Left hindlimb (tissue), 1 donor: ENCODE results near the gene IL17C.

ENCODE experiments used
- DNase-seq: peaks from one replicate; pipeline ENCODE4 v3.0.0-alpha.2; 2018

The IL17C gene

DNA sequence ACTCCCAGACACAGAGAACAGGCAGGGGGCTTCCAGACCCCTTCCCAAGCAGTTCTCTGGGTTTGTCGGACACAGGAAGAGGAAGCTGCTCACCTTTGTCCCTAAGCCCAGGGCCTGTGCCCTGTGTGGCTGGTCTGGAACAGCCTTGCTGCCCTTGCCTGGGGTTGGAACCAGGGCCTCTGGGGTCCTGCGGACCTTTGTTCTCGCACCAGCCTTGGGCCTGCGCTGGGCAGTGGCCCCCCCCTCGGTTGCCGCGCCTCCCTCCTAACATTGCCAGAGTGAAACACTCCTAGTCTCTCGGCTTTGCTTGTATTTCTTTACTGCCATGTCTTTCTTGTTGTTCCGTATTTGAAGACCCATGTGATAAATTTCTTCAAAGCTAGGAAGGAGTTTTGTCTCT, 8.5 kb upstream of the IL17C start:
- DNase-seq, result no peak

DNA sequence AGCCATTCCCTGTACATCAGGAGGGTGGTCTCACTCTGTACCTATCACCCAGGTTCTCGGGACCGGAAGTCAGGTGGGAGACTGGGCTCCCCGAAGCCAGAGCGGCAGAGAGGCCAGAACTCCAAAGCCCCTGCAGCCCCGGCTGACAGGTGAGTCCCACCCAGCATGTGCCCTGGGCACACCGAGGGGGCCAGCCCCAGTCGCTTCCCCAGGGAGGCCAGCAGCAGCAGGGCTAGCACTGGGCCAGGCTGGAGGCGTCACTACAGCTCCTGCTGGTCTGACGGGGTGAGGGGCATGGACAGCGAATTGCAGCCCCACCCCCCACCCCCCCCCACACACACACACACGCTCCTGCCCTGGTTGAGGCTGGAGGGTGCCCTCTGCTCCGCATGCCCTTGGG, 7.9 kb upstream of the IL17C start:
- DNase-seq, result no peak

DNA sequence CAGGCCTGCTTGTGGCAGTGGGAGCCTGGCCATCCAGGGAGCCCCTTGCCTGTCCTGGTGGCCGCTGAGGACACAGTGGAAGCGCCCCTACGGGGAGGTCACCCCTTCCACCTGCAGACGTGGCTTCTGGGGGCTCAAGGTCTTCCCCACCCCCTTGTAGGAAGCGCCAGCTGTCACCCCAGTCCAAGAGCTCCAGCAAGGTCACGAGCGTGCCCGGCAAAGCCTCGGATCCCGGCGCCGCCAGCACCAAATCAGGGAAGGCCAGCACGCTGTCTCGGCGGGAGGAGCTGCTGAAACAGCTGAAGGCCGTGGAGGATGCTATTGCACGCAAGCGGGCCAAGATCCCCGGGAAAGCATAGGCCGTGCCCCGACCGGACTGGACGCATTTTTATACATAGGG, 7.4 kb upstream of the IL17C start:
- DNase-seq, result no peak

DNA sequence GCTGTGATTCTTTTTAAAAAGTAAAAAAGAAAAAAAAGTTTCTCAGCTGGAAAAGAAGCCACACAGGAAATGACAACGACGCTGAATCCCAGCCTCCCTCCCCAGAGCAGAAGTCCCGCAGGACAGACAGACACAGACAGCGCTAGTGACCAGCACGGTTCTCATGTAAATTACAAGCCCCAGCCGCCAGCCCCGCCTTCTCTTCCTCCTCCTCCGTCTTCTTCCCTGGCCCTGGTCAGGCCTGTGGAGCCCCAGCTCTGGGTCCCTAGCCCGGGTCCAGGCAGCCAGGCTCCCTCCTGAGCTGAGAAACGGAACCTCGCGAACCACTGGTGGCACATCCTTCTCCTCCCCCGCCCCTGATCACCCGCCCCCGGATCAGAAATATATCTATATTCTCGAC, 7.0 kb upstream of the IL17C start:
- DNase-seq, result no peak

DNA sequence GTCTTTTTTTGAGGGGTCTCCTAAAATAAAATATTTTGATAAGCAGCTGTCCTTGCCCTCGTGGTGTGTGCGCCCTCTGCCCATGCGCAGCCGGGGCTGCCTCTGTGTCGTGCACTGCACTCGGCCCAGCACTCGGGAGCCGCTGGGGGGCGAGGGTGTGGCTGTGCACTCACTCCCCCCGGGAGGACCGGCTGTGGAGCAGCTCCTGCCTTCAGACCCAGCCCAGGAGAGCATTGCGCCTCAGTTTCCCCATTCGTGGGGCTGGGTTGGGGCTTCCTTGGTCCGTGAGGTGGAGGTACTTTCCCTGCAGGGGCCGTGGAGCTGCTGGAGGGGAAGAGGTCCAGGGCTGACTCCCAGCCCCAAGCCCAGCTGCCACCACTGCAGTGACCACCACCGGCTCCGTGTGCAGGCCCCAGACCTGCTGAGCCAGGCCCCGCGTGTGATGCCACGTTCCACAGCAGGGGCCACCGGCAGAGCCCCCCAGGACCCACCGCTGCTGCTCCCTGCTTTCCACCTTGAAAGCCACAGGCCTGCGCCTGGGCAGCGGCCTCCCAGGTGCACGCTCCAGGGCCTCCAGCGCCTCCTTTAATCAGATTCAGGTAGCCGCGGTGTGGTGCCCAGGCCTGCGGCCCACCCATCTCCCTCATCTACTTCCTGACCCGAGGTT, 6.3 kb upstream of the IL17C start:
- no peak for DNase-seq

DNA sequence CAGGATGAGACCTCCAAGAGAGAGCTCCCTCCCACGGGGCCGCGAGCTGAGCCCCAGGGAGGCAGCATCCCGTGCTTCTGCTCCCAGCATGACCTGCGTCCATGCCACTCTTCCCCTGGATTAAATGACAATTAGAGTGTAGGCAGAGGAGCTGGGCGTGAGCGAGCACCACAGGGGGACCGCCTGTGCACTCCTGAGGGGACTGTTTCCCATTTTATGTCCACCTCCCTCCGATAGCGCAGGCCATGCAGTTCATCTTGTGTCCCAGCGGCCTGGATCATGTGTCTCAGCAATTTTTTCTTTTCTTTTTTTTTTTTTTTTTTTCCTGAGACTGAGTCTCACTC, 5.8 kb upstream of the IL17C start:
- no peak for DNase-seq

DNA sequence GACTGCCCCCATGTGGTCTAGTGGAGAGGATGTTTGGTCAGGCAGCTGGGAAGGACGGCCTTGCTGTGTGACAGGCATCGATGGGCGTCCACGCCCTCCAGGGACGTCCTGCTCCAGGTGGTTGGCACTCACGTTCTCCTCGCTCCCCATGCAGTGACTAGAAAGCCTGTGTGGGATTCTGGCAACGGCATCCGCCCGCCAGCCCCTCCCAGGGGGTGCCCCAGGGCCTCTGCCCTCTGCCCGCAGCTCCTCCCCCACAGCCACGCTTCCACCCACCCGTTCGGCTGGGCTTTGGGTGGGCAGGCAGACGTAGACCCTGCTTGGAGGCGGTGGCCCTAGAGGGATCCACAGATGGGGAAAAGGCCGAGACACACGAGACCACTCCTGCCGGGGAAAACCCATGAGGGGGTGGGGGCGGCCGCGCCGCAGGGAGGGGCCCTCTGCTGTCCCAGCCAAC, 4.7 kb upstream of the IL17C start:
- DNase-seq, result no peak

DNA sequence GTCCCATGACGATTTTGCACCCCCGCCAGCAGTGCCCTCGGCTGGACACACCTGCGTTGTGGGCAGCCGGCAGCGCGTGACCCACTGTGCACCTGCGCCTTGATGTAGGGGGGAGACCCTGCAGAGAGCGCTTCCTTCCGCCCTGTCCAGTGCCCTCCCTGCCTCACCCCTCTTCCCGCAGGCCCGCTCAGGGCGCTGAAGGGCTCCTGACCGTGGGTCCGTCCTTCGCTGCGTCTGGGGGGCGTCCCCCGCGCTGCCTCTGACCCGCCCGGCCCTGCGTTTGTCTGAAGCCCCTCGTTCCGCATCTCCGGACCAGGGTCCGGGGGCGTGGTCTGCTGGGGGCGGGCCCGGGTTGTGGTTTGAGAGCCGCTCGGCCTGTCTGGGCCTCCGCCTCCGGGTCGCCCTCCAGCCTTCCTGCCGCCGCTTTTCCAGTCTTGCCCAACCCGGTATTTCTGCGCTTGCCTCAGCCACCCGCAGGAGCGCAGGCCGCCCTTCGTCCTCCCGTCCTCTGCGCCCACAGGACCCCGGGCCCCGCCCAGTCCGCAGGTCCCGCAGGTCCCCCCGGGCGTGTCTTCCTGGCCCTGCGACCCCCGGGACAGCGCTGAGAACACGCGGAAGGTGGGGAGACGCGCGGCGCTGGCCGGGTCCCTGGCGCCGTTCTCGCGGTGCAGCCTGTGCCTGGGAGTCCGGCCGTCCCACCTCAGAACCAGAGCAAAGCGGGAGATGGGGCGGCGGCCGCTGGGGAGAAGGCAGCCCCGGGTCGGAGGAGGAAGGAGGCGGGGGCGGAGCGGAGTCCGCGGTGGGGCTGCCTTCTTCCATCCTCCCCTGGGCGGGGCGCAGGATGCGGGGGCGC, 4.0 kb upstream of the IL17C start:
- DNase-seq, result peak; percentile 63

DNA sequence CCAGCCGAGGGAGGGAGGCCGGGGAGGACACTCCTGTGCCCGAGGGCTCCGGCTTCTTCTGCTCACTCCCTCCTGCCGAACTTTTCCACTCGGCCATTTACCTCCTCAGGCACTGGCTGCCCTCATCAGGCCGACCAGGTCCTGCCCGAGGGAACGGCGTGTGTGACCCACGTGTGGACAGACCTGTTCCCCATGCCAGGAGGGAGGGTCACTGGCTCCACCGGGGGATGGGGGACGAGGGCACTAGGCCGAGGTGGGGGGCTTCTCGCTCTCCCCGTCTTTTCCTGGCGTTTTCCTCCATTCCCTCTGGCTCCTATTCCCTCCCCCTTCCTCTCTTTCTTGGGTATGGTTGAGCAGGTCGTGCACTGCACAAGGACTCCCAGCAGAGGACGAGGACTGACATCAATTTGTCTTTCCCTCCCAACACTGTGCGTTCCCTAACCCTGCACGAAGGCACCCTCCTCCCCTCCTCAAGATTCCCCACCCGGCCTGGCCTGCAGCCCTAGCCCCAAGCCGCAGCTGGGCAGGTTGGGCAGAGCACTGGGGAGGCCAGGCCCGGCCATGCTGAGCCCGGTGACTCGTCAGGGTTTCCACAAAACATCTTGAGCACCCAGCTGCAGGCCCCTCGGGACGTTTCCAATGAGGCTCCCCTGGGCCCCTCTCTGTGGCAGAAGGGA, 3.2 kb upstream of the IL17C start:
- DNase-seq, result no peak

DNA sequence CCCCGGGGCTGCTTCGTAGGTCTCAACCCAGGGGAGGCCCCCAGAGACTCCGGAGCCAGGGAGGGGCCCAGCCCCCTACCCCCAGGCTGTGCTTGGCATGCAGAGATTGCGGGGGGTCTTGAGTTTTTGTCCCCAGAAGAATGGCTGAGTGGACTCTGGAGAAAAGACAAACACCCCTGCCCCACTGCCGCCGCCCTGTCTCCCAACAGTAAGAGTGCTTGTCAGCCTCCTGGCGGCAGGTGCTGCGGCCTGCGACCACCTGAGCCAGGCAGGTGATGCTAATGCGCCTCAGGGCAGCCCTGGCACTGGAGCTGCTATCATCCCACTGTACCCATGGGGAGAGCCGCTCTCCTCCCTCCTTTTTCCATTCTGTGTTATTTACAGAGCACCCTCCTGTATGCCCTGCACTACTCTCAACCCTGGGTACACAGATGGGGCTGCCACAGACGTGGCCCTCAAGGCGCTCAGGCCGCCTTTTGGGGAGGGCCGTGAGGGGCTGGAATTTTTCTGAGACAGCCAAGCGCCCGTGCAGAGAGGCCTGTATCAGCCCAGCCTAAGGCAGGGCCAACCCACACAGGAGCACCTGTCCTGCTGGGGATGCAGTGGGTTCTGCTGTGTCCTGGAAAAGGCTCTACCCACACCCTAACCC, 2.6 kb upstream of the IL17C start:
- no peak for DNase-seq

DNA sequence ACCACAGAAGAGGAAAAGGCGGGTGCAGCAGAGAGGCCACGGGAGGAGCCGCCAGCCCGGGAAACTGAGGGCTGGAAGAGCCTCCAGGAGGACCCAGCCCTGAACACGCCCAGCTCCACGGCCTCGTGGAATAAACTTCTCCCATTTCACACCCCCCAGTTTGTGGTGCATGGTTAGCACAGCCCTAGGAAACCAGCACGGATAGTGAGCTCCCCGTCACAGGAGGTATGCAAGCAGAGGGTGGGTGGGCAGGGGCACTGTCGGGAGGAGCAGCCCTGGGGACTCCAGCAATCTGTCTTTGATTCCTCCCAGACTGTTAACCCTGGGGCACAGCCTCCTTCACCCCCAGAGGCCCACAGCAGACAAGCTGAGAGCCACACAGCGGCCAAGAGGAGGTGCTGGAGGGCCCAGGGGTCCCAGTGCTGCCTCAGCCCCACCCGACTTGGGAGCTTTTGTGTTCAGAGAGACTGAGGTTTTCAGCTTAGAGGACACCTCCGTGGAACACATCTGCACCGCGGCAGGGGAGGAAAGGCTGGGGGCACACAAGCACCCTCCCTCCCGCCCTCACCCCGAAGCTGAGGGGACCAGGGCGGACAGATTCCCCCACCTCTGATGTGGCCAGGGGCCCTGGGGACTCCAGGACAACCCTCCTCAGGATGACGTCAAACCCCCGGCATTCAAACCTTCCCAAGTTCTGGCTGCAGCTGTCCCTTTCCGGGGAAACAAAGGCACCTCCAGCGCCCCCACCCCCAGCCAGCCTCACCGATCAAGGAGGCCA, 1.7 kb upstream of the IL17C start:
- DNase-seq, result no peak

DNA sequence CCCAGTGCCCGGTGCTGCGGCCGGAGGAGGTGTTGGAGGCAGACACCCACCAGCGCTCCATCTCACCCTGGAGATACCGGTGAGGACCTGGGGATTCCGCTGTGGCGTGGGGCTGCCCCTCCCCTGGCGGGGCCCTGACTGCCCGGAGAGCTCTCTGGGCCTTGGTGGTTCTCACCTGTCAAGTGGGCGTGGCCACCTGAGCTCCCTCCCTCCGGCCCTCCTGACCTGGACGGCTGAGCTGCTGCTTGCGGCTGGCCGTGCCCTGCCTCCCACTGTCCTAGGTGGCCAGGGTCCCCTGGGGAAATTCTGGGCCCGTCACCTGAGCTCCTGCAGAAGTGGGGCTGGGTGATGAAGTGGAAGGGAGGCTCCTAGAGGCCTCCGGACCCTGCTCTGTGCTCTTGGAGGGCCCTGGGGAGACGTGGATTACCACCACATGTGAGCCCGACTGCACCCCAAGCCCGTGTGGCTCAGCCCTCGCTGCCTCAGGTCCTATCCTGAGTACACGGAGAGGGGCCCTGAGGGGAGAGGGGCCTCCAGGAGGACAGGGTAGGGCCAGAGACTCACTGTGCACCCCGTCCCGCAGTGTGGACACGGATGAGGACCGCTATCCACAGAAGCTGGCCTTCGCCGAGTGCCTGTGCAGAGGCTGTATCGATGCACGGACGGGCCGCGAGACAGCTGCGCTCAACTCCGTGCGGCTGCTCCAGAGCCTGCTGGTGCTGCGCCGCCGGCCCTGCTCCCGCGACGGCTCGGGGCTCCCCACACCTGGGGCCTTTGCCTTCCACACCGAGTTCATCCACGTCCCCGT, 1.1 kb downstream of the IL17C start:
- no peak for DNase-seq

DNA sequence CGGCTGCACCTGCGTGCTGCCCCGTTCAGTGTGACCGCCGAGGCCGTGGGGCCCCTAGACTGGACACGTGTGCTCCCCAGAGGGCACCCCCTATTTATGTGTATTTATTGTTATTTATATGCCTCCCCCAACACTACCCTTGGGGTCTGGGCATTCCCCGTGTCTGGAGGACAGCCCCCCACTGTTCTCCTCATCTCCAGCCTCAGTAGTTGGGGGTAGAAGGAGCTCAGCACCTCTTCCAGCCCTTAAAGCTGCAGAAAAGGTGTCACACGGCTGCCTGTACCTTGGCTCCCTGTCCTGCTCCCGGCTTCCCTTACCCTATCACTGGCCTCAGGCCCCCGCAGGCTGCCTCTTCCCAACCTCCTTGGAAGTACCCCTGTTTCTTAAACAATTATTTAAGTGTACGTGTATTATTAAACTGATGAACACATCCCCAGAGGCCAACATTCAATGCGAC, 1.7 kb downstream of the IL17C start:
- DNase-seq, result no peak

DNA sequence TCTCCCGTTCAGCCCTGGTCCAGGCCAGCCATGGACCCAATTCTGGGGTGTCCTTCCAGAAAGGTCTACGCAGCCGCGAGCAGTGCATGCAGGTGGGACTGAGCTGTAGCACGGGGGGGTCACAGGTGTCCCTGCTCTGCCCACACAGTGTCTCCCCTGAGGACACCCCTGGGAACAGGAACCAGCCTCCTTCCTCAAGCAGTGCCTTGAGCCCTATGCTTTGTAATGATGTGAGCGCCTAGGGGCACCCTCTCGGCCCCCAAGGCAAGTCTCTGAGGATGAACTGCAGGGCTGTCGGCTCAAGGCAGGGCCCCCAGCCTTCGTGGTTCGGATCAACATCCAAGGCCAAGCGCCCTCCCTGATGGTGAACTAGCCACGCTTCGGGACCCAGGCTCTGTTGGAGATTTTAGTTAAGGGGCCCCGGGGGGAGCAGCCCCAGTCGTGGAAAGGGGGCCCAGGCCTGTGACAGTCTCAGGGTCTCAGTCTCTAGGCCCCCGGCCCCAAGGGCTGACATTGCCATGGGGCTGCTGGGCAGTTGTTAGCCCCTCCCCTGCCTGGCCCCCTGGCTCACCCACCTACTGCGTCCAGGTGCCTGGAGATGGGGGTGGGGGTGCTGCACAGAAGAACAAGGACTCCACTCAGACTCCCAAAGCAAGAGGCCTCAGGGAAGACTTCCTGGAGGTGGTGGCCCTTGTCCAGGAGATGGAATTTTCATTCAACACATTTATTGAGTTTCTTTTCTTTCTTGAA, 2.3 kb downstream of the IL17C start:
- DNase-seq, result no peak

DNA sequence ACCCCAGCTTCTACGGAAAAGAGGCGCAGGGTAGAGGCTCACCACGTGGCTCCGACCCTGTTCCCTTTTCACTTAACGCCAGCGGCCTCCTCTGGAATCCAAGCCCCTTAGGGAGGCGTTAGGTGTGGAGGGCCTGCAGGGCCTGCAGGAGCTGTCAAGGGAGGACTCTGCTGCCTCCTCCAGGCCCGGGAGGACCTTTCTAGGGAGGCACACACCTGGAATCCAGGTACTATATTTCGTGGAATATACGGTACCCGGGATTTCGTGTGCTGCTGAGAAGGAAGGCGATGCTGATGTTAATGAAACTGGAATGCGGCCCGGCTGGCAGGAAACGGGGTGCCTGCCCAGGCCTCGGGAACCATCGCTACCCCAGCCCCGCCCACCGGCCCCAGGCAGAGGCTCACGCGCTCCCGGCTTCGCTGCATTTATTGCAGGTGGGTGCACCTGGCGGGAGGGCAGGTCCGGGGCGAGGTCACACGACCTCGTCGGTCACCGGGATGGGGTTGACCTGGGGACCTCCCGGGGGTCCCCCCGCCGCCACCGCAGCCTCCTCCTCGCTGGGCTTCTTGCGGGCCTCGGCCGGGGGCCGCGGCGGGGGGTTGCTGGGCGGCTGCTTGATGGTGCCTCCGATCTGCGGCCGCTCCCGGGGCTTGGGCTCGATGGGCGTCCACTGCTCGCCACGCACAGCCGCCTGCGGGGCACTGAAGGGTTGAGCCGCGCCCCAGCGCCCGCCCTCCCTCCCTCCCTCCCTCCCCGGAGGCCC, 4.7 kb downstream of the IL17C start:
- no peak for DNase-seq

DNA sequence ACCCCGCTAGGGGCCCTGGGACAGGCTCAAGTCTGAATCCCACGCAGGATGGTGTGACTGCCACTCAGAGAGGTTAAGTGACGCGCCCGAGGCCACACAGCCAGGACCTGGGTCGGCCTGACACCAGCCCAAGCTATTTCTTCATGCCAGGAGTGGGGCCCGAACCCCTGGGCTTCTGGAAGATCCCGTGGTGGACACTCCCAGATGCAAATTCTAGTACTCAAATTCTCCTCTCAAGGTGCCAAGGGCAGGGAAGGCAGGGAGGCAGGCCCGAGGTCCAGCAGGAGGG, 5.2 kb downstream of the IL17C start:
- DNase-seq, result no peak

DNA sequence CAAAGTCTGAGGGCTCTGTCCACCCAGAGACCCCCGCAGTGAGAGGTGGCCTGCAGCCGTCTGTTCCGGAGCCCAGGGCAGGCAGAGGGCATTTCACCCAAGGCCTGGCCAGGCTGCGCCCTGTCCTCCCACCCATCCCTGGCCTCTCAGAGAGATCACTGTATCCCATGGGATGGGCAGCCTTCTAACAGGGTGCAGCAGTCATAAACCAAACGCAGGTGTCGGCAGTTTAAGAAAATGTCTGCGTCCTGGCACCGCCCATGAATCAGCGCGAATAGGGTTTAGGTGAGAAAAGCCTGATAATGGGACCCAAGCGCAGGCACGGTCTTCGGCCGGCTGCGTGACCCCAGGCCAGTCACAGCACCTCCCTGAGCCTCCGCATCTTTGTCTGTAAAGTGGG, 7.1 kb downstream of the IL17C start:
- DNase-seq, result no peak

DNA sequence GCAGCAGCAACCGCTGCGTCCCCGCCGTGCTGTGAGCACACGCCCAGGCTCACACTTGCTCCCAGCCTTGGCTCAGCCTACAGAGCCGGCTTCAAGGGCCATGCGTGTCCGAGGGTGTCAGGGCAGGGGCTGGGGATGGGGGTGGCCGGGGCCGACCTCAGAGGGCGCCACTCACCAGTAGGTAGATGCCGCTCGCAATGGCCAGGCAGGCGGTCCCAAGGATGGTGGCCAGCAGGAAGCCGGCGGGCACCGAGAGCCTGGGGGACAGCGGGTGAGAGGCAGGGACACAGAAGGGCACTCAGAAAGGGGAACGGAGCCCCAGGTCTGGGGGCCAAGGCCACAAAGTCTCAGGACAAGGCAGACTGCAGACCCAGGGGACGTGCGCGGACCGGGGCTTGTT, 7.6 kb downstream of the IL17C start:
- DNase-seq, result no peak

DNA sequence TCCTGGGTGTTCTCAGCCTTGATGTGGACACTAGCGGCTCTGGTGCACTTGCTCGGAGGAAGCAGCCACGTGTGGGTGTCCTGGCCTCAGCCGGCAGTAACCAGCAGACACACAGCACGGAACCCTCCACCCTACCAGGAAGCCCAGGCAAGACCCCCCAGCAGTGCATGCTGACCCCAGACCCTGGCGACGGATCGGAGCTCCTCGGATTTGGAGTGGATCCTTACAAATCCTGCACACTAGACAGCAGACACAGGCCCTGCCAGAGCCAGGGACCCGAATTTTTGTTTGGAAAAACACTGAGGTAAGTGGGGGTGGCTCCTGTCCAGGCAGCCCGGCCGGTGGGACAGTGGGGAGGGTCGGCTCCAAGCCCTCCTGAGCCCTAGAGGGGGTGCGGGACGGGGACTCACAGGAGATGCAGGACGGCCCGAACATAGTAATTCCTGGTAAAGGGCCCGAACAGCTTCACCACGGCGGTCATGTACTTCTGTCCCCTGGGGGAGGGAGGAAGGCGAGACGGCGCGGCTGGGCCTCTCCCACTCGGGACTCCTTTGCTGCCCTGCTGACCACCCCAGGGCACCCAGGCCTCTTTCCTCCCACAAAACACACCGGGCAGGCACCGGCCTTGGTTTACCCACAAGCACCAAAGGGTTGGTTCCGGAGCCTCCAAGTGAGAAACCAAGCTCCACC, 8.1 kb downstream of the IL17C start:
- DNase-seq, result no peak
